Mucosa of rectum (tissue), 2 donors: ENCODE measurements around the gene MESD.

Experiments used
- H3K27ac ChIP-seq, 2 donors: one replicate each; pipeline ENCODE4 v1.7.0; 2013; ENCODE audit warnings: inconsistent platforms in 2 of 2, low read depth in 2 of 2, low read length in 2 of 2
- H3K27me3 ChIP-seq, 2 donors: one replicate each; pipeline ENCODE4 v1.7.0; 2013; ENCODE audit warnings: low read length in 2 of 2; ENCODE audit not compliant: control insufficient read depth in 2 of 2, insufficient read depth in 2 of 2
- H3K36me3 ChIP-seq, 2 donors: one replicate each; pipeline ENCODE4 v1.7.0; 2013; ENCODE audit warnings: low read length in 2 of 2; ENCODE audit not compliant: control insufficient read depth in 2 of 2, insufficient read depth in 2 of 2
- H3K4me1 ChIP-seq, 2 donors: one replicate each; pipeline ENCODE4 v1.7.0; 2013; ENCODE audit warnings: low read length in 2 of 2, mild to moderate bottlenecking in 1 of 2; ENCODE audit not compliant: control insufficient read depth in 2 of 2, insufficient read depth in 2 of 2
- H3K4me3 ChIP-seq, 2 donors: one replicate each; pipeline ENCODE4 v1.7.0; 2013; ENCODE audit warnings: low read length in 2 of 2
- H3K9ac ChIP-seq, 2 donors: one replicate each; pipeline ENCODE4 v1.7.0; 2013; ENCODE audit warnings: low read length in 2 of 2, low read depth in 1 of 2, mild to moderate bottlenecking in 1 of 2
- H3K9me3 ChIP-seq, 2 donors: one replicate each; pipeline ENCODE4 v1.7.0; 2013; ENCODE audit warnings: low read length in 2 of 2; ENCODE audit not compliant: control insufficient read depth in 2 of 2
- donor health status: healthy.
- donor health status: Normal muscosa, but diverticular disease.

MESD gene

DNA sequence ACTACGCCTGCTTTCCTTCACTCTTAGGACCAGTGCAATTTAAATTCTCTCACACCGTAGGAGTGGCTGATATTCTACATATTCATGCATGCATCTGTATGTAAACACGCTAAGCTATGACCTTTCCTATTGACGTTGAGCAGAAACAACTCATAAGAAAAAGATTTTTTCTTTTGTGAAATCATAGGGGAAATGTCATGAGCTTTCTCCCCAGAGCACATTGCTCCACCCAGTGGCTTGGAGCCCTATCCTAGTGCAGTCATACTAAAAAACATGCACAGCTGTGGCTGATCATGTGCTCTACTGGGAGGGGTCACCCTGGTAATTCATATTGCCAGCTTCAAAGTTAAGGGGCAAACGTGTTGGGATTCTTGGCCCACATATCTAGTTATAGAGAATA is 1.8 kb upstream of the MESD start:
- peak overlapping the region; percentile 12 to 94 for H3K27ac ChIP-seq
- H3K36me3 ChIP-seq, result no peaks in the 10 kb centered on the region

DNA sequence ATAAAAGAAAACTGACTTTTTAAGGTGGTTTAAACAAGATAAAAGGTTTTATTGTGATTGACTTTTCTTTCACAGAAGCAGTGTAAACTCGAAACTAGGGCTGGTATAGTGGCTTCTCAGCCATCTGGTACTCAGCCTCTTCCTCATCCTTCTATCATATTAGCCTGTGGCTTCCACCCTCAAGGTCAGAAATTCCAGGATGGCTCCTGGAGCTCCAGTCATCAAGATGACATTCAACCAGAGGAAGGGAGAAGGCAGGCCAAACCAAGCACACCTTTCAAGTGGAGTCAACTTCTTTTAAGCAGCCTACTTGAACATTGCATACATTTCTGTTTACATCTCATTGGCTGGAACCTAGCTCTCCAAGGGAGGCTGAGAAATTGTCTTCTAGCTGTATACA is 1.3 kb upstream of the MESD start:
- no peaks in the 10 kb centered on the region for H3K9me3 ChIP-seq
- no peak overlapping the region for H3K4me3 ChIP-seq
- H3K36me3 ChIP-seq, result no peaks in the 10 kb centered on the region
- H3K9ac ChIP-seq, result no peak overlapping the region
- H3K27me3 ChIP-seq, result no peaks in the 10 kb centered on the region
- H3K27ac ChIP-seq, result peak overlapping the region; percentile 12 to 94
- peaks cover 18 to 29% of the 10 kb centered on the region in 2 donors for H3K4me1 ChIP-seq

More for the DNA sequence above, 1.8 kb upstream of the MESD start:
- Histone ChIP-seq H3K9me3 (no peaks in the 10 kb centered on the region), H3K9ac (no peak overlapping the region), H3K4me1 (peaks cover 18 to 29% of the 10 kb centered on the region in 2 donors), H3K4me3 (no peak overlapping the region), H3K27me3 (no peaks in the 10 kb centered on the region)

DNA sequence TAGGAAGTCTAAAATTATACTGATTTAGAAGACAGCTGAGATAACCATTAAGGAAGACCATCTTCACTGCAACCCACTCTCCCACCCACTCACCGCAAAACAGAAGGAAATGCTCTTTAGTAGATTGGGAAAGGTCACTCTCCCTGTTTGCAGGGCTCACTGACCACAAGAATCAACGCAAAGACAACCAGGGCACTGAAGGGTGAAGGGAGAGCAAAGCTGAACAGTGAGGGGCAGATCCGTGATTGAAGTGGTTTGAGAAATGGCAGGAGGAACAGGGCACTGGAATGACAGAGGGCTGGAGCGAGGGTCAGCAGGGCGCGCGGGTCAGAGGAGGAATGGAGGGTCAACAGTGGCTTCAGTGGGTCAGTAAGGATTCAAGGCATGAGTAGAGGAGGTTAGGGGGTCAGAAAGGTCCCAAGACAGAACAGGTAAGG is 520 bp downstream of the MESD start:
- H3K4me3 ChIP-seq, result peak overlapping the region; percentile 93 to 99
- no peaks in the 10 kb centered on the region for H3K9me3 ChIP-seq
- peak overlapping the region; percentile 86 to 96 for H3K9ac ChIP-seq
- H3K27ac ChIP-seq, result peak overlapping the region; percentile 87 to 89
- no peaks in the 10 kb centered on the region for H3K36me3 ChIP-seq
- H3K27me3 ChIP-seq, result no peaks in the 10 kb centered on the region
- H3K4me1 ChIP-seq, result peaks cover 18 to 29% of the 10 kb centered on the region in 2 donors

DNA sequence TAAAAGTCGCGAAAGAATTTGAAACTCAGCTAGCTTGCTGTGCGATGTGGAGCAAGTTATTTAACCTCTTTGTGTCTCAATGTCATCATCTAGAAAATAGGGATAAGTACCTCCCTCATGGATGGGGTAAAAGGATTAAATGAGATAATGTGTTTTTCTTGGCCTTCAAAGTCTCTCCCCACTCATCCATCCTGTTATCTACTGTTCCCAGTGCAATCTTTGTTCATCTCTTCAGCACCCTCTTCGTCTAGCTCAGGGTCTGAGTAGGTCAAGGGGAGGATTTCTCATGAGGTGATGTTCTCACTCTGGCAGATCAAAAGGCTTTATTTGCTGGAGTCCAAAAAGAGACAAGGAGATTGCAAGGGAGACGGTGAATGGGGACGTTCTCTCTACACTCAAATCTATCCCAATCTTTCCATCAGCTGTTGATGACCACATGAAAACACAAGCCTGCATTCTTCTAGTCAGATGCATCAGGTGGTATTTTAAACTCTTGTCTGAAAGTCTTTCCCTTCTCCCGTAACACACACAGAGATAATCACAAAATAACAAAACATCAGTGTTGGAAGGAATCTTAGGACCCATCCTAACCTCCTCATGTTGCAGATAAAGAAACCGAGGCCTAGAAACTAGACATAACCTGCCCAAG is 1.3 kb downstream of the MESD start:
- H3K27ac ChIP-seq, result no peak overlapping the region
- H3K36me3 ChIP-seq, result no peaks in the 10 kb centered on the region
- peak overlapping the region in 1 of 2 donors; percentile 86 for H3K9ac ChIP-seq

GRCh38 chr15:80986487-80986886 is 3.1 kb downstream of the MESD start:
- H3K27ac ChIP-seq, result no peak overlapping the region

More for the DNA sequence above, 1.3 kb downstream of the MESD start:
- no peaks in the 10 kb centered on the region for H3K9me3 ChIP-seq
- no peaks in the 10 kb centered on the region for H3K27me3 ChIP-seq
- peaks cover 18 to 29% of the 10 kb centered on the region in 2 donors for H3K4me1 ChIP-seq
- peak overlapping the region; percentile 93 to 99 for H3K4me3 ChIP-seq

GRCh38 chr15:80985981-80986380 is 3.6 kb downstream of the MESD start:
- Histone ChIP-seq H3K4me1 (peaks cover 18 to 24% of the 10 kb centered on the region in 2 donors), H3K36me3 (peaks cover 4 to 5% of the 10 kb centered on the region in 2 donors), H3K27ac (no peak overlapping the region), H3K4me3 (no peak overlapping the region), H3K27me3 (no peaks in the 10 kb centered on the region), H3K9me3 (no peaks in the 10 kb centered on the region), H3K9ac (no peak overlapping the region)

More at GRCh38 chr15:80986487-80986886, 3.1 kb downstream of the MESD start:
- Histone ChIP-seq H3K4me3 (no peak overlapping the region), H3K9me3 (no peaks in the 10 kb centered on the region), H3K36me3 (peaks cover 4 to 5% of the 10 kb centered on the region in 2 donors), H3K4me1 (peaks cover 18 to 29% of the 10 kb centered on the region in 2 donors), H3K27me3 (no peaks in the 10 kb centered on the region), H3K9ac (no peak overlapping the region)

GRCh38 chr15:80984856-80985255 is 4.8 kb downstream of the MESD start:
- peaks cover 10 to 11% of the 10 kb centered on the region in 2 donors for H3K36me3 ChIP-seq
- H3K27ac ChIP-seq, result no peak overlapping the region
- no peak overlapping the region for H3K9ac ChIP-seq
- peaks cover 10 to 13% of the 10 kb centered on the region in 2 donors for H3K4me1 ChIP-seq
- H3K9me3 ChIP-seq, result no peaks in the 10 kb centered on the region
- H3K4me3 ChIP-seq, result no peak overlapping the region
- H3K27me3 ChIP-seq, result no peaks in the 10 kb centered on the region

DNA sequence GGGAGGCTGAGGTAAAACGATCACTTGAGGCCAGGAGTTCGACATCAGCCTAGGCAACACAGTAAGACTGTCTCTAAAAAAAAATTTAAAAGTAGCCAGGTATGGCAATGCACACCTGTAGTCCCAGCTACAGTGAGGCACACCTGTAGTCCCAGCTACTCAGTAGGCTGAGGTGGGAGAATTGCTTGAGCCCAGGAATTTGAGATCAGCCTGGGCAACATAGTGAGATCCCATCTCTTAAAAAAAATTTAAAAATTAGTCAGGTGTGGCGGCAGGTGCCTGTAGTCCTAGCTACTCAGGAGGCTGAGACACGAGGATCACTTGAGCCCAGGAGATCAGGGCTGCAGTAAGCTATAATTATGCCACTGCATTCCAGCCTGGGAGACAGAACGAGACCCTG is 6.8 kb downstream of the MESD start:
- no peaks in the 10 kb centered on the region for H3K9me3 ChIP-seq
- H3K4me3 ChIP-seq, result no peak overlapping the region
- no peak overlapping the region for H3K9ac ChIP-seq
- H3K36me3 ChIP-seq, result peaks cover 19 to 23% of the 10 kb centered on the region in 2 donors
- no peaks in the 10 kb centered on the region for H3K27me3 ChIP-seq
- no peaks in the 10 kb centered on the region for H3K4me1 ChIP-seq
- no peak overlapping the region for H3K27ac ChIP-seq

GRCh38 chr15:80982205-80982604 is 7.4 kb downstream of the MESD start:
- H3K4me3 ChIP-seq, result no peak overlapping the region
- no peak overlapping the region for H3K27ac ChIP-seq
- no peak overlapping the region for H3K9ac ChIP-seq
- H3K9me3 ChIP-seq, result no peaks in the 10 kb centered on the region
- H3K36me3 ChIP-seq, result peaks cover 19 to 23% of the 10 kb centered on the region in 2 donors
- H3K4me1 ChIP-seq, result peaks cover 0 to 2% of the 10 kb centered on the region in 2 donors
- H3K27me3 ChIP-seq, result no peaks in the 10 kb centered on the region

GRCh38 chr15:80979538-80980200 is 9.9 kb downstream of the MESD start:
- Histone ChIP-seq H3K4me1 (peaks cover 0 to 2% of the 10 kb centered on the region in 2 donors), H3K27ac (no peak overlapping the region), H3K27me3 (no peaks in the 10 kb centered on the region), H3K9me3 (no peaks in the 10 kb centered on the region), H3K4me3 (no peak overlapping the region), H3K9ac (no peak overlapping the region), H3K36me3 (peaks cover 23 to 24% of the 10 kb centered on the region in 2 donors)
